B cell (primary cell): ENCODE data around the gene PAMR1. TPM values are rescaled to one million over a fixed set of nuclear protein-coding genes. Genes with fewer than 3 reads are reported as not detected.
A peak's percentile ranks its signal among the peaks of the same experiment; 100 is the strongest.

Source experiments
- ATAC-seq: fragments of 200-7000 bp; cut with Tn5 transposase; one replicate; pipeline ENCODE4 v1.10.0; 2021; ENCODE audit warnings: low read depth, mild to moderate bottlenecking, moderate number of reproducible peaks, moderate library complexity
- CTCF ChIA-PET: fragments of 350-600 bp; sonication (Branson Sonifier 250); formaldehyde crosslinking; loops from one replicate; lab custom pipeline; 2021; ENCODE audit warnings: antibody characterized with exemption, inconsistent platforms; lab: Charles Lee
- POLR2A ChIA-PET: fragments of 350-600 bp; sonication (Branson Sonifier 250); formaldehyde crosslinking; loops from one replicate; lab custom pipeline; 2021; ENCODE audit warnings: antibody characterized with exemption; lab: Charles Lee
- DNase-seq: peaks from one replicate; pipeline ENCODE4 v3.0.0; 2013
- H2AFZ ChIP-seq: 2 replicates; pipeline ENCODE4 v1.6.1; 2012; ENCODE audit warnings: mild to moderate bottlenecking, low read depth, low read length; ENCODE audit not compliant: insufficient read depth, poor library complexity, severe bottlenecking
- H3K27ac ChIP-seq, 2 donors: 1 replicate in 1 of 2; 2 replicates in 1 of 2; pipeline ENCODE4 v1.5.1; 2012 to 2013; ENCODE audit warnings: low read length in 2 of 2, mild to moderate bottlenecking in 2 of 2, moderate library complexity in 1 of 2
- H3K27me3 ChIP-seq, 4 experiments: fragments of 200-600 bp in 1 of 4; sonication (generic) in 1 of 4; replicated peaks in 1 of 4; 1 replicate in 2 of 4; 2 replicates in 2 of 4; pipeline versions ENCODE4 v1.6.1 to v1.7.0; 2013 to 2016; ENCODE audit warnings: low read length in 3 of 4, mild to moderate bottlenecking in 2 of 4, mixed read lengths in 1 of 4, moderate library complexity in 1 of 4; ENCODE audit not compliant: insufficient read depth in 4 of 4, control insufficient read depth in 3 of 4; ENCODE audit errors: control extremely low read depth in 1 of 4
- H3K36me3 ChIP-seq, 2 experiments: replicated peaks in 1 of 2; 1 replicate in 1 of 2; 2 replicates in 1 of 2; pipeline versions ENCODE4 v1.6.1 to v1.7.1; 2013; ENCODE audit warnings: low read length in 1 of 2; ENCODE audit not compliant: insufficient read depth in 2 of 2, control insufficient read depth in 1 of 2; ENCODE audit errors: control extremely low read depth in 1 of 2, extremely low read depth in 1 of 2
- H3K4me1 ChIP-seq, 2 donors: fragments of 200-600 bp in 1 of 2; sonication (generic) in 1 of 2; 1 replicate in 1 of 2; 2 replicates in 1 of 2; pipeline versions ENCODE4 v1.5.1 to v1.6.1; 2013 to 2017; ENCODE audit warnings: low read length in 2 of 2; ENCODE audit not compliant: control insufficient read depth in 2 of 2, insufficient read depth in 2 of 2
- H3K4me2 ChIP-seq: replicated peaks from 2 replicates; pipeline ENCODE3; 2012; ENCODE audit warnings: mild to moderate bottlenecking, low read depth, low read length; ENCODE audit not compliant: poor library complexity, severe bottlenecking
- H3K4me3 ChIP-seq, 5 experiments: fragments of 200-600 bp in 1 of 5; sonication (generic) in 1 of 5; 1 replicate in 3 of 5; 2 replicates in 2 of 5; pipeline versions ENCODE4 v1.5.1 to v1.7.0; 2011 to 2016; ENCODE audit warnings: low read length in 4 of 5, mild to moderate bottlenecking in 4 of 5, low read depth in 2 of 5, control low read depth in 1 of 5, moderate library complexity in 1 of 5; ENCODE audit not compliant: insufficient read depth in 1 of 5; ENCODE audit errors: control extremely low read depth in 1 of 5, extremely low read depth in 1 of 5
- H3K79me2 ChIP-seq: fragments of 200-600 bp; sonication (generic); one replicate; pipeline ENCODE4 v1.6.0; 2016; ENCODE audit warnings: low read length; ENCODE audit not compliant: control insufficient read depth, insufficient read depth
- H3K9ac ChIP-seq: fragments of 200-600 bp; sonication (generic); 2 replicates; pipeline ENCODE4 v1.6.1; 2017; ENCODE audit warnings: mild to moderate bottlenecking, low read length, moderate library complexity
- H3K9me3 ChIP-seq, 3 donors: one replicate each; pipeline versions ENCODE4 v1.6.1 to v1.7.1; 2013; ENCODE audit warnings: low read length in 2 of 3; ENCODE audit not compliant: control insufficient read depth in 2 of 3, insufficient read depth in 1 of 3; ENCODE audit errors: control extremely low read depth in 1 of 3
- H4K20me1 ChIP-seq: 2 replicates; pipeline ENCODE4 v1.6.0; 2012; ENCODE audit warnings: mild to moderate bottlenecking, low read length; ENCODE audit not compliant: insufficient read depth, control insufficient read depth, poor library complexity, severe bottlenecking
- H3K27ac Mint-ChIP-seq: one replicate; pipeline ENCODE4 v1.8.0; 2021; ENCODE audit warnings: mixed read lengths
- H3K27me3 Mint-ChIP-seq: one replicate; pipeline ENCODE4 v1.8.0; 2021; ENCODE audit warnings: mixed read lengths
- H3K4me1 Mint-ChIP-seq: one replicate; pipeline ENCODE4 v1.8.0; 2021; ENCODE audit warnings: mixed read lengths
- H3K4me3 Mint-ChIP-seq: one replicate; pipeline ENCODE4 v1.8.0; 2021; ENCODE audit warnings: mixed read lengths
- H3K9me3 Mint-ChIP-seq: one replicate; pipeline ENCODE4 v1.8.0; 2022; ENCODE audit warnings: mixed read lengths; ENCODE audit not compliant: insufficient read depth
- CTCF ChIP-seq: fragments of 200-600 bp; IDR thresholded peaks from one replicate; pipeline ENCODE4 v1.8.0; 2022; ENCODE audit warnings: antibody characterized with exemption, mild to moderate bottlenecking
- EZH2 ChIP-seq: IDR thresholded peaks from 2 replicates; pipeline ENCODE4 v1.6.1; 2012; ENCODE audit warnings: borderline replicate concordance, low read depth, mild to moderate bottlenecking, moderate library complexity, low read length; ENCODE audit not compliant: insufficient read depth, poor library complexity, severe bottlenecking
- WGBS: methylation state at CpG from one replicate; pipeline ENCODE4 v1.1.5; 2013; ENCODE audit warnings: missing lambda C conversion rate; ENCODE audit not compliant: insufficient coverage; 5-methylcytosine and 5-hydroxymethylcytosine counted together
- intact Hi-C: fragments of 100-400 bp; cut with micrococcal nuclease; formaldehyde crosslinking; loops from one replicate; pipeline ENCODE4 v1.10.0; 2022
- polyA plus RNA-seq: library from polyadenylated mRNA; depleted of rRNA; stranded (reverse); fragments of >200 nt; gene quantifications from 2 replicates; pipeline ENCODE4 v1.2.3, GENCODE V29; 2012
- total RNA-seq, 2 donors: library from RNA; stranded (reverse); fragments of 120-200 nt in 1 of 2; gene quantifications; 1 replicate in 1 of 2; 2 replicates in 1 of 2; pipeline versions ENCODE4 v1.2.3 to v1.2.4, GENCODE V29; 2013 to 2022

Gene PAMR1
- total and polyA plus RNA-seq, 2 donors (not counting 1 experiment from before 2014, with no cell fraction given) = not detected

DNA sequence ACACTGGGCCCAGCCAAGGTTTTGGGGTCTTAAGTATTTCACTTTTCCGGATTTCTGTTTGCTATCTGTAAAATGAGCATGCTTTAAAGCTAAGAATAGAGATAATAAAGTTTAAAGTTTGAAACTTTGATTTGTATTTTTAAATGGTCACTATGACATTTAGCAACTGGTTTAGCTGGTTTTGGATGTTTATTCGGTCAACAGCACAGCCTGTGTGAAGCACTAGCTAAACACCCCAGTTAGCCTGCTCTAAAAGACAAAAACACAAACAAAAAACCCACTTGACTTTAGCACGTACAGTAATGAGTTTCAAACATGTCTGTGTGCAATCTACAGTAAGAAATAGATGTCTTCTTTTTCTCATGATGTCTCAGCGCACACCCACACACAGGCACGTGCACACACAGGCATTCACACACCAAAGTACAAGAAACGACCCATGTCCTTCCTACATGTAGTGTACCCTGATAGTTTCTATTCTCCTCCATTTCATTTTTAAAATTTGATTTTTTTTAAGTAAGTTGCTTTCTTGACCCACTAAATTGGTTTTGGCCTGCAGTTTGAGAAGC lies 135.4 kb downstream of the PAMR1 start:
- WGBS = 100% methylated on average over 3 of the region's 6 CpGs
- H3K4me2 ChIP-seq = no peak overlapping the region
- TF ChIP-seq EZH2 = no peak
- TF ChIP-seq CTCF = no peak
- no peak overlapping the region for H2AFZ ChIP-seq
- H3K4me3 ChIP-seq = no peak overlapping the region
- H3K27me3 ChIP-seq = peaks cover 0 to 3% (median 0%) of the 10 kb centered on the region in 4 experiments
- CTCF ChIA-PET = interaction anchor here (0.6 to 11.8 kb wide), 11 partner anchors 55 to 804 kb away, joined by 3 to 248 read pairs (median 5); no protein-coding TSS in a partner anchor
- no peak for ATAC-seq
- no peaks in the 10 kb centered on the region for H3K79me2 ChIP-seq
- intact Hi-C loops = loop anchor here (2.0 to 5.0 kb wide), 3 partner anchors 77 to 248 kb away; no protein-coding TSS in a partner anchor
- H3K27me3 Mint-ChIP-seq = no peaks in the 10 kb centered on the region
- peaks cover 10 to 18% of the 10 kb centered on the region in 2 donors for H3K4me1 ChIP-seq
- H3K9me3 ChIP-seq = no peaks in the 10 kb centered on the region
- H3K36me3 ChIP-seq = no peaks in the 10 kb centered on the region
- POLR2A ChIA-PET = no interaction called here
- H3K27ac Mint-ChIP-seq = no peak overlapping the region
- H3K27ac ChIP-seq = no peak overlapping the region
- DNase-seq = peak; percentile 5
- H3K4me1 Mint-ChIP-seq = peaks cover 23% of the 10 kb centered on the region
- no peak overlapping the region for H3K9ac ChIP-seq
- no peaks in the 10 kb centered on the region for H4K20me1 ChIP-seq
- no peaks in the 10 kb centered on the region for H3K9me3 Mint-ChIP-seq
- H3K4me3 Mint-ChIP-seq = no peak overlapping the region

- WGBS = no CpG with 5 or more reads among the region's 1 CpG
- Mint-ChIP-seq H3K4me3 (no peak overlapping the region), H3K27me3 (no peaks in the 10 kb centered on the region), H3K4me1 (peaks cover 23% of the 10 kb centered on the region), H3K27ac (no peak overlapping the region), H3K9me3 (no peaks in the 10 kb centered on the region)
- Histone ChIP-seq H4K20me1 (no peaks in the 10 kb centered on the region), H3K27me3 (peaks cover 0 to 3% (median 0%) of the 10 kb centered on the region in 4 experiments), H3K79me2 (no peaks in the 10 kb centered on the region), H3K4me1 (peaks cover 10 to 18% of the 10 kb centered on the region in 2 donors), H3K36me3 (no peaks in the 10 kb centered on the region), H3K4me2 (no peak overlapping the region), H3K4me3 (no peak overlapping the region), H3K9ac (no peak overlapping the region), H2AFZ (no peak overlapping the region), H3K27ac (no peak overlapping the region), H3K9me3 (no peaks in the 10 kb centered on the region)
- ChIA-PET POLR2A (no interaction called here), CTCF (interaction anchor here (0.7 to 11.8 kb wide), 8 partner anchors 27 to 803 kb away, joined by 3 to 248 read pairs (median 4); no protein-coding TSS in a partner anchor)
- DNase-seq = no peak
- intact Hi-C loops = no loop called here
- ATAC-seq = no peak
- TF ChIP-seq CTCF = no peak
- no peak for TF ChIP-seq EZH2
These were observed 136.3 kb downstream of the PAMR1 start for GRCh38 chr11:35389112-35389511.
